Measurements from ENCODE around the gene IRX6. TPM values are rescaled to one million over a fixed set of nuclear protein-coding genes. Genes with fewer than 3 reads are reported as not detected.

Gene IRX6
- polyA plus RNA-seq, 1 donor (not counting 4 experiments of a cell fraction or from before 2014, with no cell fraction given), result not detected

DNA sequence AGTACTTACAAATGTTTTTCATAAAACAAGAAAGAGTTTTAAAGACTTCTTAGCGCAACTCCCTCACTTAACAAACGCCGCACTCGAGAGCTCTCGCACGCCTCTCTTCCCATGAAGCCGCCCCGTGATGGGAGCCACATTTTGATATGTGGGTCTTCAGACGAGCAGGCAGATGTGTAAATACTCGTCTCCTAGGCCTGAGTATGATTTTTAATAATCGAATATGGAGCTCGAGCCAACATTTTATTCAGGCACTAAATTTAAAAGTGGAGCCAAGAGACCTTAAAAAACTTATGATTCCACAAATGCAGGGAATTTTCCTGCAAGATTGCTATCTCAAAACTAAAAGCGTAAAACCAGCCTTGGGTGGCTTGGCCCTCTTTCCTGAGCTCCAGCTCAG is 55.4 kb downstream of the IRX6 start:
- H3K36me3 ChIP-seq (ENCODE audit: control insufficient read depth in 2 of 2, extremely low read depth in 1 of 2, insufficient read depth in 2 of 2, low read length in 2 of 2), result no peaks in the 10 kb centered on the region
- no peak for FAIRE-seq
- no peak for DNase-seq (ENCODE audit: low read depth, low spot score)
- H3K4me2 ChIP-seq (ENCODE audit: control insufficient read depth, extremely low read depth, insufficient read depth, low read depth, low read length), result no peak overlapping the region
- H3K9me1 ChIP-seq (ENCODE audit: control insufficient read depth, extremely low read depth, insufficient read depth, low read length), result no peaks in the 10 kb centered on the region
- no peak overlapping the region for H2AFZ ChIP-seq (ENCODE audit: control insufficient read depth, low read length)
- no peak overlapping the region for H3K4me3 ChIP-seq (ENCODE audit: control insufficient read depth in 2 of 3, extremely low read depth in 1 of 3, insufficient read depth in 2 of 3, low read depth in 1 of 3, low read length in 3 of 3)
- no peak overlapping the region for H3K27ac ChIP-seq (ENCODE audit: control insufficient read depth, insufficient read depth, low read length)
- dilution Hi-C loops (cut with MboI; ENCODE audit: extremely low pct_ligation_motif_present, low sequenced_read_pairs), result no loop called here
- no peaks in the 10 kb centered on the region for H3K79me2 ChIP-seq (ENCODE audit: control insufficient read depth, insufficient read depth, low read length)
- H3K4me1 ChIP-seq (ENCODE audit: control insufficient read depth, extremely low read depth, insufficient read depth, low read length), result peaks cover 4% of the 10 kb centered on the region
- H3K27me3 ChIP-seq (ENCODE audit: control insufficient read depth, extremely low read depth, insufficient read depth, low read length), result peaks cover 7% of the 10 kb centered on the region
- H3K9me3 ChIP-seq (ENCODE audit: control insufficient read depth, low read depth, low read length), result no peaks in the 10 kb centered on the region
- no peaks in the 10 kb centered on the region for H4K20me1 ChIP-seq (ENCODE audit: control insufficient read depth, extremely low read depth, insufficient read depth, low read length)
- TF ChIP-seq, protein P1, sequence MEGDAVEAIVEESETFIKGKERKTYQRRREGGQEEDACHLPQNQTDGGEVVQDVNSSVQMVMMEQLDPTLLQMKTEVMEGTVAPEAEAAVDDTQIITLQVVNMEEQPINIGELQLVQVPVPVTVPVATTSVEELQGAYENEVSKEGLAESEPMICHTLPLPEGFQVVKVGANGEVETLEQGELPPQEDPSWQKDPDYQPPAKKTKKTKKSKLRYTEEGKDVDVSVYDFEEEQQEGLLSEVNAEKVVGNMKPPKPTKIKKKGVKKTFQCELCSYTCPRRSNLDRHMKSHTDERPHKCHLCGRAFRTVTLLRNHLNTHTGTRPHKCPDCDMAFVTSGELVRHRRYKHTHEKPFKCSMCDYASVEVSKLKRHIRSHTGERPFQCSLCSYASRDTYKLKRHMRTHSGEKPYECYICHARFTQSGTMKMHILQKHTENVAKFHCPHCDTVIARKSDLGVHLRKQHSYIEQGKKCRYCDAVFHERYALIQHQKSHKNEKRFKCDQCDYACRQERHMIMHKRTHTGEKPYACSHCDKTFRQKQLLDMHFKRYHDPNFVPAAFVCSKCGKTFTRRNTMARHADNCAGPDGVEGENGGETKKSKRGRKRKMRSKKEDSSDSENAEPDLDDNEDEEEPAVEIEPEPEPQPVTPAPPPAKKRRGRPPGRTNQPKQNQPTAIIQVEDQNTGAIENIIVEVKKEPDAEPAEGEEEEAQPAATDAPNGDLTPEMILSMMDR (optimal IDR thresholded peaks at IDR 0.05 in 1 of 3, IDR thresholded peaks at IDR 0.05 in 1 of 3, conservative IDR thresholded peaks at IDR 0.05 in 1 of 3; ENCODE audit: extremely low read depth in 1 of 3, insufficient read depth in 2 of 3, low read length in 3 of 3), result no peak
- no peak for TF ChIP-seq EZH2 (IDR thresholded peaks at IDR 0.05; ENCODE audit: low read length)
- no peak overlapping the region for H3K9ac ChIP-seq (ENCODE audit: control insufficient read depth, extremely low read depth, insufficient read depth, low read length)

DNA sequence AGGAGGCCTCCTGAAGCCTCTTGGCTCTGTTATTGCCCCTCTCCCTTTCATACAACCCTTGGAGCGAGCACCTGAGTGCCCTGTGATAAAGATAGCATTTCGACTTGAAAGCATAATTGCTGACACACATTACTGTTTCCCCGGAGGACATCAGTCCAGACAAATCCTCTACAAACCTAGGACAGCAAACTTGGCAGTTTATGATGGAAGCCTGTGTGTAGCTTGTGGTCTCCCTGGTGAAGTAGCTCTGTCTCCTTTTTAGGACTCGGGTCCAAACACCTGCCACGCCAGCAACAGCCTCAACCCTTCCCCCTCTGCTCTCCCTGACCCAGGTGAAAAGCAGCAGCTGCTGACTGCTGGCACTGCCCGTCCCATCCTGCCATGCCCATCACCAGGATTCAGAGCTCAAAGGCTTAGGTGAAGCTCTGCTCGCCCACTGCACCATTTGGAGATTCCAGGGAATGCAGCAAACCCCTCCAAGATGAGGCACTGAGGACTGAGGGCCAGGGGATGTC is 55.9 kb downstream of the IRX6 start:
- H3K27me3 ChIP-seq (ENCODE audit: control insufficient read depth, extremely low read depth, insufficient read depth, low read length), result peaks cover 7% of the 10 kb centered on the region
- no peaks in the 10 kb centered on the region for H3K9me3 ChIP-seq (ENCODE audit: control insufficient read depth, low read depth, low read length)
- H3K4me2 ChIP-seq (ENCODE audit: control insufficient read depth, extremely low read depth, insufficient read depth, low read depth, low read length), result no peak overlapping the region
- no peak overlapping the region for H3K9ac ChIP-seq (ENCODE audit: control insufficient read depth, extremely low read depth, insufficient read depth, low read length)
- no peak overlapping the region for H3K4me3 ChIP-seq (ENCODE audit: control insufficient read depth in 2 of 3, extremely low read depth in 1 of 3, insufficient read depth in 2 of 3, low read depth in 1 of 3, low read length in 3 of 3)
- H3K36me3 ChIP-seq (ENCODE audit: control insufficient read depth in 2 of 2, extremely low read depth in 1 of 2, insufficient read depth in 2 of 2, low read length in 2 of 2), result no peaks in the 10 kb centered on the region
- H4K20me1 ChIP-seq (ENCODE audit: control insufficient read depth, extremely low read depth, insufficient read depth, low read length), result no peaks in the 10 kb centered on the region
- TF ChIP-seq EZH2 (IDR thresholded peaks at IDR 0.05; ENCODE audit: low read length), result no peak
- TF ChIP-seq, protein P1 (optimal IDR thresholded peaks at IDR 0.05 in 1 of 3, IDR thresholded peaks at IDR 0.05 in 1 of 3, conservative IDR thresholded peaks at IDR 0.05 in 1 of 3; ENCODE audit: extremely low read depth in 1 of 3, insufficient read depth in 2 of 3, low read length in 3 of 3), result no peak
- dilution Hi-C loops (cut with MboI; ENCODE audit: extremely low pct_ligation_motif_present, low sequenced_read_pairs), result no loop called here
- DNase-seq (ENCODE audit: low read depth, low spot score) (no peak), FAIRE-seq (peak; percentile 46)
- H3K9me1 ChIP-seq (ENCODE audit: control insufficient read depth, extremely low read depth, insufficient read depth, low read length), result no peaks in the 10 kb centered on the region
- no peak overlapping the region for H2AFZ ChIP-seq (ENCODE audit: control insufficient read depth, low read length)
- H3K27ac ChIP-seq (ENCODE audit: control insufficient read depth, insufficient read depth, low read length), result no peak overlapping the region
- H3K4me1 ChIP-seq (ENCODE audit: control insufficient read depth, extremely low read depth, insufficient read depth, low read length), result peaks cover 4% of the 10 kb centered on the region
- no peaks in the 10 kb centered on the region for H3K79me2 ChIP-seq (ENCODE audit: control insufficient read depth, insufficient read depth, low read length)

Small RNA genes within 50 kb of the gene (small RNA-seq; reads per million reads assigned to genes)
- 0 reads per million in 3 experiments for gene RN7SL841P (ENCODE audit: insufficient read length in 3 of 3, low read depth in 3 of 3, low replicate concordance in 1 of 3)

Other genes starting within 250 kb of the IRX6 start
- 54.5 to 116 TPM (median 59.2 TPM) in 3 replicates for gene MMP2, start 155.0 kb downstream of the IRX6 start, polyA plus RNA-seq
- gene LPCAT2, start 184.9 kb downstream of the IRX6 start, polyA plus RNA-seq, result 34.2 to 54.4 TPM (median 45.6 TPM) in 3 replicates
- 39.4 to 82.8 TPM (median 70.5 TPM) in 3 replicates for gene CAPNS2, start 242.5 kb downstream of the IRX6 start, polyA plus RNA-seq

All from keratinocyte (primary cell).